ENCODE data around the gene APOBEC3A.
A peak's percentile ranks its signal among the peaks of the same experiment; 100 is the strongest.
"Not testable (repeated sequence)": the region's sequence is repeated elsewhere in the genome, so short reads cannot be mapped to it uniquely, and the experiment has no call there.

APOBEC3A gene

DNA sequence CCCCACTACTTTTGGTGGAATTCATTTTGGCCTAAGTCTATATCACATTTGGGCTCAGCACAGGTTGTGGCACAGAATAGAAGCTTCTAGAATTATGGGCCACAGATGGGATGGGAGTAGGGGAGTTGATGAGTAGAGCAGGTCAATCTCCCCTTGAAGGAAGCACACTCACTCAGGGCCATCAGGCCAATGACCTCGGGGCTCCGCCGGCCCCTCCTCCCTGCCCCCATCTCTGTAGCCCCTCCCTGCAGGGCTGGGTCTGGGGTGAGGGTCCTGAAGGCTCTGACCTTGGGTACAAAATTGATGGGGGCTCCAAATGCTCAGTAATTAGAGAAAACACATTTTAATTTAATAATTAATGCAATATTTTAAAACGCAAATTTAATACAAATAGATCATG, 3.3 kb downstream of the APOBEC3A start:
- DNase-seq = not testable (repeated sequence)

DNA sequence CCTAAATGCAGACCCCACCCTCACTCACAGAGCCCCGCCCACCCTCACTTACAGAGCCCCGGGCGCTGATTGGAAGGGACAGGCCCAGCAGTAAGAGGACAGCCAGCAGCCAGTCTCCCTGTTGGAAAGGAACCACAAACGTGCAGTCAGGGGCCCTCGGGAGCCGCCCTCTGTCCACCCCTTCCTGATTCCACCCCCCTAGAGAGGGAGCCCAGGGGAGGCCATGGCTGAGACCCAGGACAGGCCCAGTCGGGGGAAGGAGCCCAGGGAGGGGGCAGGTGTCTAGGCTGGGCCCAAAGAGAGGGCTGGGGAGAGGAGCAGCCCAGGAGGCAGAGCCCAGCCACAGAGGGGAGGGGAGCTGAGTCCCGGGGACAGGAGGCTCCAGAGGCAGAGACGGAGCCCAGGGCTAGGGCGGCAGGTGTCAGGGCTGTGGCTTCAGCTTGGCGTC, 5.9 kb downstream of the APOBEC3A start:
- DNase-seq = not testable (repeated sequence)

DNA sequence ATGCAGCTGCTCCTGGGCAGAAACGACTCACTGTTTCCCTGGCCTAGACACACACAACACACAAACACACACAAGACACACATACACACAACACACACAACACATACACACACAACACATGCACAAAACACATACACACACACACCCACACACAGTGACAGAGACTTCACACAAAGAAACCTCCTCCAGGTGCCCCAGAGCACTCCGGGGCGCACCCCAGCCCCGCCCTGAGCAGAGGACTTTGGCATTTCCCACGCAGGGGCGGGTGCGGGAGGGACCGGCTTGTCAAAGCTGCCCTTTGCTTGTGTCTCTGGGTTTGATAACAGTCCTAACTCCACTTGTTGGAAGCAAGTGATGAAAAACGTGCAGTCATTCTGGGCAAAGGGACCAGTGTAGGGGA, 6.5 kb downstream of the APOBEC3A start:
- DNase-seq = no peak

DNA sequence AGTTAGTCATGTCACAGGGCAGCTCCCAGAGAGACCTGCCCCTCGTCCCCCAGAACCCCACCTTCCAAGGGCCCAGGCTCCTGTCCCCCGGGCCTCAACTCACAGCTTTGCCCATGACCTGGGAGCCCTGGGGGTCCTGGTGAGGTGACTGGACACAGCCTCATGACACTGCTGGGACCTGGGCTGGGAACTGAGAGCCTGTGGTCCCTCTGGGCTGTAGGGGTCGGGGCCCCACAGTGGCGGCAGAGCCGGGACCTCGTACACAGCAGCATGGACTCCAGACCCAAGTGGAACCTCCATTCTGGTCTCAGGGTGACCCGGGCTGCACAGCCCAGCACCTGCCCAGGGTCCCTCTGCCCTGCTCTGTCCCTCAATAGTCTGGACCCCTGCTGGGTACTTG, 6.9 kb downstream of the APOBEC3A start:
- DNase-seq = no peak

DNA sequence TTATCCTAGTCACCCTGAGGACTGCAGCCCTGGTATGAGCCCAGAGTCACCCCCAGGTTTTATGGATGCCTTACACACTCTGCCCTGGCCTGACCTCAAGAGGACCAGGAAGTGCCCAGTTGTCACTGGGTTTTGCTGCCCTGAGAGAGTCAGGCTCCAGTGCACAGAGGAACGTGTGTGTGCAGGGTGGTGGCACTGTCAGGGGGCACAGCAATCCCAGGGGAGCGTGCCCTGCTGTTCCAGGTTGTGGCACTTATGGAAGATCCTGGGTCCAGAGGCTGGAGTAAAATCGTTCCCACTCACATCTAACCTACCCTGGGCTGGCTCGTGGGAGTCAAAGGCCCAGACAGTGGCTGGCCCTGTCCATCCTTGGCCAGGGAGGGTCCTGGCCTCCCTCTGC, 7.6 kb downstream of the APOBEC3A start:
- DNase-seq = no peak

DNA sequence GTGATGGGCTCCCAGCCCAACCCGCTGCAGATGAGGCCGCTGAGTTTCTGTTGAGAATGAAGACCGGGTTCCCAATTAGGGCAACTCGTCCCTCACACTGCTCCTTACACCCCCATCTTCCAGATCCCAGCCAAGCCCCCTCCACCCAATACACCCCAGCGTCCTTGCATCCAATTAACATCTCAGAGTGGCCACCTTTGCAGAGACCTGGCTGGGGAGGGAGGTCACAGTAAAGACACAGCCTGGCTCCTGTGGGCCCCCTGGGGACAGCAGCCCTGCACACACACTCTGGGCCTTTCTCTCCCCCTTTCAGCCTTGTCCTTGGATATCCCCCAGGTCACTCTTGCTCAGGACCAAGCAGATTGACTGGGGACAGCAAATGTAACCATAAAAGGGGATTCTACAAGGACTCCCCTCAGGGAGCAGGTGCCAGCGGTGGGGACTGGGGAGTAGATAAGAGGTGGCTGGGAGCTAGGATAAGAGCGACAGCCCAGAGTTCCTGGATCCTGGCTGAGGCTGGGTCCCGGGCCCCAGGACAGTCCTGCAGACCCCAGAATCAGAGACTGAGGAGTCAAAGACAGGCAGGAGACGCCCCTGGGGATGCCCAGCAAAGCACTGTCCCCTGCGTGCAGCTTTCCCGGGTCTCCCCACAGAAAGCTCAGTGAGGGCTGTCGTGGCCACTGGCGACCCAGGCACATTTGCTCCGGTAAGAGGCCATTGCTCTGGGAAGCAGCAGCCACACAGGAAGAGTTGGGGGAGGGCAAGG, 8.4 kb downstream of the APOBEC3A start:
- DNase-seq = no peak

DNA sequence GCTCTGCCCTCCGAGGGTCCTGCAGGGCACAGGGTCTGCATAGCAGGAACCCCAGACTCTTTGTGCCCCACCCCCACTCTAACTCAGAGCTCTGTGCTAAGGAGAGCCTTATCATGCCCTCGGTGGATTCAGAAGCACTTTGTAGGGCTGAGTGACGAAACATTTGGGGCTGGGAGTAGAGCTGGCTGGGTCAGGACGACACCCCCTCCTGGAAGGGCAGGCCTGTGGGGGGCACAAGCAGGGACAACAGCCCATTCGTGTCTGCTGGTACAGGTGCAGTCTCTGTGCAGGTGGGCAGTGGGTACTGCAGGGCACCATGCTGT, 8.9 kb downstream of the APOBEC3A start:
- DNase-seq = no peak

DNA sequence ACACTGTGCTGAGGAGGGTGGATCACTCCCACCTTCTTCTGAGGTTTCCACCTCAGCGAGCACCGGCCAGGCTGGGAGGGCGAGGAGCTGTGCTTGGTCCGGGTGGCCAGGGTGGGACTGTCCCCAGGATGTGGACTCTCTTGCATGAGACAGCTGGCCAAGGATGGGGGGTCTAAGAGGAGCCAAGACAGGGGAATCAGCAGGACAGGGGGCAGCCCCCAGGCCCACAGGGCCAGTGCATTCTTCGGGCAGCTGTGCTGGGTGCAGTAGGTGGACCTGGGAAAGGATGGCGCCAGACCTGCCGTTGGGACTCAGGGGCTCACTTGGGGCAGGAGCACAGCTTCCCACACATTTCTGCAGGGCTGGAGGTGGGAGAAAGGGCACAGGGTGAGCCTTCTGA, 9.5 kb downstream of the APOBEC3A start:
- DNase-seq = no peak

DNA sequence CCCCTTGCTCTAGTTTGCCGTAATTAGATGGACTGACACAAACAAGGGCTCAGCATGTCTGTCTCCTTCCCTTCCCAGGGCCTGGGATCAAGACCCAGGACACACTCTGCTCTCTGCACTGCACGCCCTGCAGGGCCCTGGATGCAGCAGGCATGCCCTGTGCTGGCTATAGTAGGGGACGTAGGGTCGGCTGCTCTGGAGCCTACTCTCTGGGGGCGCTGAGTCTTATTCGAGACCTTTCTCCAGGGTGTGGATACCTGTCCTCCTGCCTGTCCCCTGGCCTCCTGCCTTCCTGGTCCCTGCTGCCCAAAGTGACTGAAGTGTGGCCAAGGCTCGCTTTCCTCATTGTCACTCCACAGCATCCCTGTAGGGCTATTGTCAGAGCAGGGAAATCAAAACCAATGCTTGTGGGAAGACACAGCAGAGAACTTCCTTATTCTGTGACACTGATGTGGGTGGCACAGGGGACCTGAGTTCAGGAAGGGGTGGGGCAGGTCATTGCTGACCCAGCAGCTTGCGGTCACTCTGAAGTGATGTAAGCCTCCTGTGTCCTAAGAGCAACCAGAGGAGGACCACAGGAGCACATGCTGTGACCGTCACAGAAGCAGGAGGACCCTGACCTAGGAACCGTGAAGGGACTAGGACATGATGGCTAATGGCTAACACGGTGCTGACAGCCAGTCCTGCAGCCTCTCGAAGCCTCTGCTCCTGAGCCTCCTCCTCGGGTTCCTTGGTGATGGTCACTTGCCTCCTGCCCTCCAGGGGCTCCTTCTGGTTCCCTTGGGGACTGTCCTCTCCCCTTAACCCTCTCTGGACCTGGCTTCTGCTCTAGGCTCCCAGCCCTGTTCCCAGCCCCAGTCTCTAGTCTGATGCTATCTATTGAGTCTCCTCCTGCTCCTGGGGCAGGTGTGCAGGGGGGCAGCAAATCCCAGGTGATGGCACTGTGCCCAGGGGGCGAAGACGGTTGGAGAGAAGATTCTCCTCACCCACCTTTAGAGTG, 10.3 kb downstream of the APOBEC3A start:
- peak; percentile 99 for DNase-seq

DNA sequence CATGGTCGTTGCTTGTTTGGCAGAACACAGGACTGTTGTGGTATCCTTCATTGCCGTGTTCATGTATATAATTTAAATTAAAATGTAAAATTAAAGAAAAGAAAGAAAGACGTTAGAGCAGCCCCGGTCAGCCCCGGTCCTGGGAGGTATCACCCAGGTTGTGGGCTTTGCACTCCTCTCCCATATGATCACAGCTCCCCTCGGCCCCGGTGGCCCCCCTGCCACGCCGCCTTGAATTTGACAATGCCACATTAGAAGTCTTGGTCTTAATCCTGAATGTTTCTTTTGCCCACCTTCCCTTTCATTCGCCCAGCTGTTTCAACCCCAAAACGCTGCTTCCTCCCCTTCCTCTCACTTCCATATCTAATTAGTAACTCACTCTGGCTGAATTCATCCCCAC, 11.4 kb downstream of the APOBEC3A start:
- no peak for DNase-seq

DNA sequence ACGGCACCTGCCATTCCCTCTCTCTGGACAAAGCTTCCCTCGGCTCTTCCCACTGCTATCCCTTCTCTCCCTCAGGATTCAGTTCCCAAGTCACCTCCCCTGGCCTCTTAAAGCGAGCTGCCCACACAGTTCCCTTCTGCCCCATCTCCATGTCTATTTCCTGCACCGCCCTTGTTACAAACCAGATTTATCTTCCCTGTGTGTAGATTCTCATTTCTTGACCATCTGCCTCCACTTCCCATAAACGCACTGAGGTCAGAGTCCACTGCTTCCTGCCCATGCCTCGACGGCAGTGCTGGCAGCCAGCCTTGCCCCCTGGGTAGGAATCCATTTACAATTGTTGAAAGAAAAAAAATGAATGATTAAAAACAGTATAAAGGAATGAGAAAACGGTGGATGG, 13.1 kb downstream of the APOBEC3A start:
- peak; percentile 63 for DNase-seq

DNA sequence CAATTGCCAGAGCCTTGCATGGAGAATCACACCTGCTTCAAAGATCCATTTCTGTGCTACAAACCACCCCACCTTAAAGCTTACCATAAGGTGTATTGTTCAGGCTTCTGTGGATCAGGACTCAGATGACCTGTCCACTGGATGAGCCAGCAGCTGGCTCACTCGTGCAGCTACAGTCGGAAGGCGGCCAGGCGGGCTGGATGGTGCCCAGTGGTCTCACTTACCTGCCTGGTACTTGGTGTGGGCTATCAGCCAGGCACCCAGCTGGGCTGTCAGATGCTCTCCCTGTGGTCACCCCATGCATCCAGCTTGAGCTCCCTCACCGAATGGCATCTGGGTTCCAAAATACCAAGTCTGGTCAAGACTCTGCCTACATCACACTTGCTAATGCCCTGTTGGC, 13.8 kb downstream of the APOBEC3A start:
- no peak for DNase-seq

DNA sequence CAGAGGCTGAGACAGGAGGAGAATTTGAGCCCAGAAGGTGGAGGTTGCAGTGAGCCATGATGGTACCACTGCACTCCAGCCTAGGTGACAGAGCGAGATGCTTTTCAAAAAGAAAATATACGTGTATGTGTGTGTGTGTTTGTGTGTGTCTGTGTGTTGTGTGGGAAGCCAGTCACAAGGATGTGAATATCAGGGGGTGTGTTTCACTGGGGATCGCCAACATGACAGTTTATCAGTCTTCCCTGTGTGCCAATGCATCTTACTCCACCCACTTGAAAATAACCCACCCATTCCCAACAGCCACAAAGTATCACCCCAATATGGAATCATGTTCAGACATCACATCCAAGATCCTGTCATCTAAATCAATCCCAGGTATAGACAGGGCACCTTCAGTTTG, 14.4 kb downstream of the APOBEC3A start:
- peak; percentile 54 for DNase-seq

DNA sequence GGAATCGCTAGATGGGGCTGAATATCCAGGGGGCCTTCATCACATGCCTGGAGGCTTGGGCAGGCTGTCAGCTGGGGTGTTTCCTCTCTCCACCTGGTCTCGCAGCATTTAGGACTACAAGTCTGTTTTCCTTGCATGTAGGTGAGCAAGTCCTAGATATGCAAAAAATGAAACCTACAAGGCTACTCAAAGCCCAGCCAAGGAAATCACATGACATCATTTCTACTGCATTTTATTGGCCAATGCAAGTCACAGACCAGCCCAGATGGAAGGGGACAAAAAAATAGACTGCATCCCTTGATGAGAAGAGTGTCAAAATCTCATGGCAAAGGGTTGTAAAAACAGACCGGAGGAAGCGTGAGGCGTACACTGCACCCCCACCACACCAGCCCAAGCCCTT, 15.1 kb downstream of the APOBEC3A start:
- DNase-seq = peak; percentile 70

DNA sequence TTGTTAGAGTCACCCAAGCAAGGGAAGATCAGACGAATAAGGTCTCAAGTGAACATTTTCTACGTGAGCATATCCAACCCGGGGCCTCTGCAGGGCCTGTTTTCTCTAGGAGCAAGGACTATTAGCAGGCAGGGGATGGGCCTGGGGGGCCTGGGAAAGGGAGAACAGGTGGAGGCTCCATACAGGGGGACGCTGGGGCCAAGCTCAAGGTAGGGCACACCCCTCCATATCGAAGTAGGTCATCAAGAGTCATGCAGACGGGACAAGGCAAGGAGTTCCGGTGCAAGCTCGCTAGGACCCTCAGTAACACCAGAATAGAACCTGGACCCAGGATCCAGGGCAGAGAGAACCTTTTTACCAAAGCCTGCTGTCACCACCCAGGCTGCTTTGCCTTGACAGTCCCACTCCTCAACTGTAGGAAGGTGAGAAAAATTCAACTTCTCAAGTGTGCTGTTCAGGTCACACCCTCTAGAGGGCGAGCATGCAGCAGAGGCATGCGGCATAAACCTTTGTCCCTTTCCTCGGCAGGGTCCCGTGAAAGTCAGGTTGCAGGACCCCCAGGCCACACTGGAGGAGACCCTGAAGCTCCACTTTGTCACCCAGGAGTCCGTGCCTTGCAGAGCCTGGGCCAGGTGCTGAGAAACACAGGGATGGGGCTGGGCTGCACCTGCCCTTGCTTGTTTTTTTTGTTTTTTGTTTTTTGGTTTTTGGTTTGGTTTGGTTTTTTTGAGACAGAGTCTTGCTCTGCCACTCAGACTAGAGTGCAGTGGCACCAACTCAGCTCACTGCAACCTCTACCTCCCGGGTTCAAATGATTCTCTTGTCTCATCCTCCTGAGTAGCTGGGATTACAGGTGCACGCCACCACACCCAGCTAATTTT, 16.1 kb downstream of the APOBEC3A start:
- peak; percentile 60 for DNase-seq

DNA sequence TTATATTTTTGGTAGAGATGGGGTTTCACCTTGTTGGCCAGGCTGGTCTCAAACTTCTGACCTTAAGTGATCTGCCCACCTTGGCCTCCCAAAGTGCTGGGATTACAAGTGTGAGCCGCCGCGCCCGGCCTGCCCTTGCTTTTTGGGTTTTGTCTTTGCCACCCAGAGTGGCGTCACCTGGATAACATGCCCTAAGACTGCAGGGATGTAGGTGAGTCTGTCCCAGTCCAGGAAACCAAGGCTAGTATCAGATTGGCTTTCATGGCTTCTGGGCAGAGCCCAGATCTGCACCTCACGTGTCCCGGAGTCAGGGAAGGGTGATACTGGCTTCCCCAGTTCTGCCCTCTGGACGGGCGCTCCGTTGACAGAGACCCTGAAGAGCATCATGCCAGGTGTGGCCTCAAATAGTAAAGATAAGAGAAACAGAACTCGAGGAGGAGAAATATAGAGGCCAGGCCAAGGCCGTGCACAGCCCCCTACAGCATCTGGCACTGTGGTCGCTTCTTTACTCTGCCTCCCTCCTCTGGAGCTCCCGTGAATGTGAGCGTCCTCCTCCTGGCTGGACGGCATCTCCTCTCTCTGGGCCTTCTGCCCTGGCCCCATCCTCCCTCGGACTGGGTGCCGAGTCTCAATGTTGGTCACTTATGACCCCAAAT, 16.9 kb downstream of the APOBEC3A start:
- DNase-seq = no peak

DNA sequence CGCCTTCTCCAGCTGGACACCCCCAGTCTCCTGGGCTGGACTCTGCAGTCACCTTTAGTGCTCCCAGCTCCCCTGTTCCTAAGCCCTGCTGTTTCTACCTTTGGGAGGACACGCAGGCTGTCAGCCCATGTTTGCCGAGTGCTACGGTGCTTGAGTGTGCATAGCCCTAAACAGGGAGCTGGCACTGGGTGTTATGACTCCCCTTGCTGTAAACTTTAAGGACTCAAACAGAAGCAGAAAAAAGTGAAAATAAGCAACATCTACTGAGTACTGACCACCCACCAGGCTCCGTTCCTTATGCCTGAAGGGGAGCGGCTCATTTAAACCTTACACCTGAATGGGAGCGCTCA, 17.4 kb downstream of the APOBEC3A start:
- no peak for DNase-seq

DNA sequence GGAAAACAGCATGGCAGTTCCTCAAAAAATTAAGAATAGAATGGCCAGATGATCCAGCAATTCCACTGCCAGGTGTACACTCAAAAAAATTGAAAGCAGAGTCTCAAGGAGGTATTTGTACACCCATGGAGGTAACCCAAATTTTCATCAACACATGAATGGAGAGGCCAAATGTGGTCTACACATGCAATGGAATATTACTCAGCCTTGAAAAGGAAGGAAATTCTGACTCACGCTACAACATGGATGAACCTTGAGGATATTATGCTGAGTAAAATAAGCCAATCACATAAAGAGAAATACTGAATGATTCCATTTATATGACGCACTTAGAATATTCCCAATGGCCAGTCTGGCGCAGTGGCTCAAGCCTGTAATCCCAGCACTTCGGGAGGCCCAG, 19.9 kb downstream of the APOBEC3A start:
- peak; percentile 36 for DNase-seq

DNA sequence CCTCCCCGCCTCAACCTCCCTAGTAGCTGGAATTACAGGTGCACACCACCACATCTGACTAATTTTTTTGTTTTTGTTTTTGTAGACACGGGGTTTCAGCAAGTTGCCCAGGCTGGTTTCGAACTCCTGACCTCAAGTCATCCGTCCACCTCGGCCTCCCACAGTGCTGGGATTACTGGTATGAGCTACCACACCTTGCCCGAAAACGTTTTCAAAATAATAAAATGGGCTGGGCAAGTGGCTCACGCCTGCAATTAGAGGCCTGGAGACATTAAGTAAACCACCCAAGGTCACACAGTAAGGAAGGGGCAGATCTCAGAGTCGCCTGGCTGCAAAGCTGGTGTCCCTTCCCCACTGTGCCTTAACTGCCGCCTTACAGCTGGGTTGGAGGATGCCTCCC, 23.2 kb downstream of the APOBEC3A start:
- not testable (repeated sequence) for DNase-seq

DNA sequence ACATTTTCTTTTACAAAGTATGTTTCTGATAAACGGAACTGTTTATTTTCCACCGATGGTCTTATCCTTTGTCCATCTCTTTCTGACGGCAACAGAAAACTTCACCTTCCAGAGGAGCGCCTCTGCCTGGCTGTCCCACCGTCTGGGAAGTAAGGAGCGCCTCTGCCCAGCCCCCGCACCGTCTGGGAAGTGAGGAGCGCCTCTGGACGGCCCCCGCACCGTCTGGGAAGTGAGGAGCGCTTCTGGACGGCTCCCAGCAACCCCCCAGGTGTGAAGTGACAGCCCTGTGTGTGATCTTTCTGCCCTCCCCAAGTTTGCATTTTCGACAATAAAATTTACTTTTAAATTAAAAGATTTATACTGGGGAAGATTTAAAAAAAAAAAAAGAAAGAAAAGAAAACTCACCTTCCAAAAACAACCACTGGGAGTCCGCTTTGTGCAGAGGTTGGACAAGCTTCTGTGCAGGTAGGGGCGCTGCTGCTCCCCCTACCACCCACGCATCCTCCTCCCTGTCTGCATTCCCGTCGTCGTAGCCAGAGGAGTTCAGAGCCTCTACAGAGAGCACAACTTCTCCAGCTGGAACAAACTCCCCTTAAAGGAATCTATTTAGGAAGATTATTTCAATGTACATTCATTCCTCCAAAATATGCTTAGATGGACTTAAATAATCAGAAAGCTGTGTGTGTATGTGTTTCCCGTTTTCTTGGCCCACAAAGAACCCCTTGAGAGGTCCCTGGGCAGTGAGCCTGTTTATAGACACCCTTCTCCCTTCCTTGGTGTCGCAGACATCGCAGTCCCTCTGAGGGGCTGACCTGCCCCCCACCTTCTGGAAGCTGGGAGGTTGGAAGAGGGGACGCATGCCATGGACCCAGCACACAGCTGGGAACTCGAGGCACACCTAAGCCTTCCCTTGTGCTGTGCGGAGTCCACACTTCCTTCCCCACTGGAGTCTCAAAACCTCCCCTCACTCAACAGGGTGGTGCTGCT, 23.9 kb downstream of the APOBEC3A start:
- no peak for DNase-seq

Data from inflammatory macrophage treated with lipopolysaccharide for 4 hours (primary cell).